CD4-positive, alpha-beta T cell treated with Interleukin-6 for 4 hours (primary cell): ENCODE results near the gene RYR1.
A peak's percentile ranks its signal among the peaks of the same experiment; 100 is the strongest.

ENCODE experiments used
- DNase-seq: peaks from one replicate; pipeline ENCODE4 v3.0.0-alpha.2; 2020; ENCODE audit warnings: mixed read lengths

The RYR1 gene

DNA sequence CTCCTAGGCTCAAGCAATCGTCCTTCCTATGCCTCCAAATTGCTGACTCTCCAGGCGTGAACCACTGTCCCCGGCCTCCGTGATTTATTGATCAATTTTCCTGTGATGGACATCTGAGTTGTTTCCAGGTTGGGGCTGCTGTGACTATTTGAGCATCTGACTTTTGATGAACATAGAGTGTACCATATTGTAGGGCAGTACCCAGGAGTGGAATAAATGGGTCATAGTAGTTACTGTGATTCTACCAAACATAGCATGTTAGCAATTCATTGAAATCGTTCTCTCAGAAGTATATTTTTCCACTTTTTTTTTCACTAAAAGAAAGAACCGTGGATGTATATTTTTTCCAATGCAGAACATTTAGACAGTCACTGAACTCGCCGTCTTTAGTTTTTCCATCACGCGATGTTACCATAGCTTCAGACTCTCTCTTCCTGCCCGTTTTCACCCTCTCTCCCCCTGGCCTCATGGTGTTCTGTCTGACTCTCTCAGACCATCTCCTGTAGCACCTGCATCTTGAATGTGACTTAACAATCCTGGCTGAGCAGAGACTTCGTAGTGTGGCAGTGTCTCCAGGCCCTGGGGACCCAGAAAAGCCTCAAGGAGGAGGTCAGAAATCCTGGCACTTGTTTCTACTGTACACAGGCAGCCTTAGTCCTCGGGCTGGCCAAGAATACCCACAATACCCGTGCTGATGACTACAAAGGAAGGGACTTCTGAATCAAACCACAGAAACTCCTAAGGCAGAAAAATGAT is 4.3 kb upstream of the RYR1 start:
- DNase-seq = no peak

DNA sequence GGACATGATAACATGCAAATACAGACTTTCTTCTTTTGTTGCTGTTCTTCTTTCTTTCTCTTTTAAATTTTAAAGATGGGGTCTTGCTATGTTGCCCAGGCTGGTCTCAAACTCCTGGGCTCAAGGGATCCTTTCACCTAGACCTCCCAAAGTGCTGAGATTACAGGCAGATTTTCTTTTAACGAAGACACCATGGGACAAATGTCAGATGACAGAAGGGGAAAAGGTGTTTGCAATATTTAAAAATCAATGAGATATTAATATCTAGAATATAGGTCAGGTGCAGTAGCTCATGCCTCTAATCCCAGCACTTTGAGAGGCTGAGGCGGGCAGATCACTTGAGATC is 3.7 kb upstream of the RYR1 start:
- DNase-seq = no peak

DNA sequence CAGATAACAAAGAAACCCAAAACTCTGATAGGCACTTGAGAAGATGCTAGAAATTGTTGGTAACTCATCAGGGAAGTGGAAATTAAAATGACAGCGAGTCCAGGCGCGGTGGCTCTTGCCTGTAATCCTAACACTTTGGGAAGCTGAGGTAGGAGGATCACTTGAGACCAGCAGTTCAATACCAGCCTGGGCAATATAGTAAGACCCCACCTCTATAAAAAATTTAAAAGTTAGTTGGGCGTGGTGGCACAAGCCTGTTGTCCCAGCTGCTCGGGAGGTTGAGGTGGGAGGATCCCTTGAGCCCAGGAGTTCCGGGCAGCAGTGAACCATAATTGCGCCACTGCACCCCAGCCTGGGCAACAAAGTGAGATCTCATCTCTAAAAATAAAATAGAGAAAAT is 2.6 kb upstream of the RYR1 start:
- DNase-seq = no peak

DNA sequence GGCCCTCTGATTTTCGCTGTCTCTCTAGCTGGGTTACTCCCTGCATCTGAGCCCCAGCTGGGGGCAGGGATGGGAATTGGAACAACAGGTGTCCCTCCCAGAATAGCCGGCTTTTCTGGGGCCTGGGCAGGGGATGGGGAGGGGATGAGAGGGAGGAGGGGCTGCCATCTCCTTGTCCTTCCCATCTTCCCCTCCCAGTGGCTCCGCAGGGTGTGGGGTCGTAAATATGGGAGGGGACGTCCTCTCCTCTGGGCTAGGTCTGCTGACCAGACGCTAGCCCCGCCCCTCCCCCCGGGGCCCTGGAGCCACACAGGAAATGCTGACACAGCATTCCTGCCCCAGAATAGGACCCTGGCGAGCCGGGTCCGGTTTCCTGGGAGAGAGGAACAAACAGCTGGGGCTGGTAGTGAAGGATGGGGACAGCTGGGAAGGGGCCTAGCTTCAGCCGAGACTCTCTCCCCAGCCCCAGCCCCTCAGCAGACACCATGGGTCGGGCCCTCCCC is 1.1 kb downstream of the RYR1 start:
- DNase-seq = no peak

DNA sequence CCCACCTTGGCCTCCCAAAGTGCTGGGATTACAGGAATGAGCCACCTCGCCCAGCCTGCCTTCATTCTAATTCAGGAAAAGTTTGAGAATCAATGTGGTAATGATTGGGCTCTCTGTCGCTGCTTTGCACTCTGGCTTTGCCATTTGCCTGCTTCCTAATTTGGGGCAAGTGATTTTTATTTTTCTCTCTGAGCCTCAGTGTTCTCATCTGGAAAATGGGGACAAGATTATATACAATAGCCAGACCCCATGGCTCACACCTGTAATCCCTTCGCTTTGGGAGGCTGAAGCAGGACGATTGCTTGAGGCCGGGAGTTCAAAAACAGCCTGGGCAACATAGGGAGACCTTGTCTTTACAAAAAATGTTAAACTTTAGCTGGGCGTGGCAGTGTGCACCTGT is 3.8 kb downstream of the RYR1 start:
- no peak for DNase-seq

DNA sequence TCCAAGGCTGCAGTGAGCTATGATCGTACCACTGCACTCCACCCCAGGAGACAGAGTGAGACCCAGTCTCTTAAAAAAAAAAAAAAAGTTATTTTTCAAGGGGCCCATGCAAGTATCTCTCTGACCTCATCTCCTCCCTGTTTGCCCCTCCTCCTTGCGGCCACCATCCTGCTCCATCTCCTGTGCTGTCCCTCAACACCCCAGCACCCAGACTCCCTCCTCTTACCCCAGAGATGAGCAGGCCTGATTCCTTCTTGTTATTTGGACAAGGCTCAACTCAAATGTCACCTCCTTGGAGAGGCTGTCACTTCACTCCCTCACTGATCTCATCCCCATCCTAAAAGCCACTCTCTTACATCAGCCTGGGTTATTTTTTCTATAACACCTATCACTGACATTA is 4.4 kb downstream of the RYR1 start:
- DNase-seq = no peak

DNA sequence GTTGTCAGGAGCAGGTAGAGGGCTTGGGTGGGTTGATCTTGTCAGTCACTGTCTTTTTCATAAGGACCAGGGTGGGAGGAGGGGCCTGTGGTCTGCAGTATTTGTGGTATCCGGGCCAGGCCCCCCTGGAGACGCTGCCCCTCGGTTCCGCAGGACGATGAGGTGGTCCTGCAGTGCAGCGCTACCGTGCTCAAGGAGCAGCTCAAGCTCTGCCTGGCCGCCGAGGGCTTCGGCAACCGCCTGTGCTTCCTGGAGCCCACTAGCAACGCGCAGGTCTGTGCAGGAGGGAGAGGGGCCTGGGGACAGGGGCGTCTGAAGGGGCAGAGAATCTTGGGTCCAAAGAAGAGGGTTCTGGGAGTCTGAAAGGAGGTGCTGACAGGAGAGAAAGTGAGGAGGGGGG is 7.1 kb downstream of the RYR1 start:
- no peak for DNase-seq

DNA sequence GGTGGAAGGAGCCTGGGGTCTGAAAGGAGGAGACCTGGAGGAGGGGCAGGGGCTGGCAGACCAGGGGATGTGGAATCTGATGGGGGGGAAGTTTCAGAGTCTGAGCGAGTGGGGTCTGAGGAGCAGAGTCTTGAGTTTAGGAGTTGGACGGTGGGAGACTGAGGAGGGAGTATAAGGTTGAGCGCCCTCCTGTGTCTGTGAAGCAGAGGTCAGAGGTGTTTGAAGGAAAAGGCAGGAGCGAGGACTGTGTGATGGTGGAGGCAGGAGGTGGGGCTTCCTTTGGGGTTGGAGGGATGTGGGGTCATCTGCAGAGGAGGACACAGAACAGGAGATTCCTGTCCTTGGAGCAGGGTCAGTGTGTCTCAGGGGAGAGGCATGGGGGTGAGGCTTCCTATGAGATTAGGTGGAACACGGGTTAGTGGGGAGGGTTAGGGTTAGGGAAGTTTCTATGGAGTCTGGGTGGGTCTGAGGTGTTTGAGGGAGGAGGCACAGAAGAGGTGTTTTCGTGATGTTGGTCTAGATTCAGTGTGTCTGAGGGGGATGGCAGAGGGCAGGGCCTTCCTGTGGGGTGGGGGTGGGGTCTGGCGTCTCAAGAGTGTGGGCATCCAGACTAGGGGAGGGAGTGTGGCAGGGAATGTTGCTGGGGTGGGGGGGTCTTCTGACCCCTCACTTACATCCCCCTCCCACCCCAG is 8.3 kb downstream of the RYR1 start:
- DNase-seq = peak; percentile 10

DNA sequence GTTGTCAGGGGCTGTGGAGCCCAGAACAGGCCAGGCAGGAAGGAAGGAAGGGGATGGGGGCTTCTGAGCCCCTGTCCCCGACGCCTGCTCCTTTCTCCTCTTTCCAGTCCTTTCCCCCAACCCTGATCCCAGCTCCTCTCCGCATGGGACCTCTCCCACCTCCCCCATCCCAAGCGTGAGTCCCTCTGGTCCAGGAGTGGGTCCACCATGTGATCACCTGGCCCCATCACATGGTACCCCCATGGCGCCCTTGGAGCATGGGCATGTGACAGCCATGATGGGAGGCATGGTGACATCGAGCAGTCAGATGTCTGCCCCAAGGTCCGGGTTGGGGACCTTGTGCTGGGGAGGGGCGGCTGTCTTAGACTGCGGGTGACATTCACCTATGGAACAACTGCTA is 9.2 kb downstream of the RYR1 start:
- no peak for DNase-seq

DNA sequence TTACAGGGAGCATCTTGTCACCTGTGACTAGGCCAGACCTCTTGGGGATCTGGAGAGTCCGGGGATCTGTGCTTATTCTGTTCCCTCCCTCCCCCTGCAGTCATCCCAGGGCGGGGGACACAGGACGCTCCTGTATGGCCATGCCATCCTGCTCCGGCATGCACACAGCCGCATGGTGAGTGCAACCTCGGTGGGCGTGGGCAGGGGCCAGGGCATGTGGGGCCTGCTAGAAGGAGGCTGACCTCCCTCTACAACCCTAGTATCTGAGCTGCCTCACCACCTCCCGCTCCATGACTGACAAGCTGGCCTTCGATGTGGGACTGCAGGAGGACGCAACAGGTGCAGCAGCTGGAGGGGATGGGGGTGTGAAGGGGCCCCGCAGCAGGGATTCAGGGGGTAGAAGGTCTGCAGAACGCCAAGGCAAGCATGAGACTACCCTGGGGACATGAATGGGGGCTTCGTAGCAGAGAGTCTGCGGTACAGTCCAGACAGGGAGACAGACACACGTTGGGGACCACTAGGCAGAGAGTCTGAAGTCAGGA is 10.0 kb downstream of the RYR1 start:
- DNase-seq = no peak

DNA sequence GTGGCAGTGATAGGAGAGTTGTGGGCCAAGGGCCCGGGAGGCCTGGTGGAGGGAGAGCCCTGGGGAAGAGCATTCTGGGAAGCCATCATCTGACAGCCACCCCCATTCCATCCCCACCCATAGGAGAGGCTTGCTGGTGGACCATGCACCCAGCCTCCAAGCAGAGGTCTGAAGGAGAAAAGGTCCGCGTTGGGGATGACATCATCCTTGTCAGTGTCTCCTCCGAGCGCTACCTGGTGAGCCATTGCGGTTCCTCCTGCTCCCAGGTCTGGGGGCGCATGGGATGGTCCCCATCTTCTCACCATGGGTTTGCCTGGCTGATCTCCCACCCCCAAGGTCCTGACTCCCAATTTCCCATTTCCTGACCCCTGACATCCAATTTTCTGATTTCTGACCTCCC is 10.5 kb downstream of the RYR1 start:
- no peak for DNase-seq

DNA sequence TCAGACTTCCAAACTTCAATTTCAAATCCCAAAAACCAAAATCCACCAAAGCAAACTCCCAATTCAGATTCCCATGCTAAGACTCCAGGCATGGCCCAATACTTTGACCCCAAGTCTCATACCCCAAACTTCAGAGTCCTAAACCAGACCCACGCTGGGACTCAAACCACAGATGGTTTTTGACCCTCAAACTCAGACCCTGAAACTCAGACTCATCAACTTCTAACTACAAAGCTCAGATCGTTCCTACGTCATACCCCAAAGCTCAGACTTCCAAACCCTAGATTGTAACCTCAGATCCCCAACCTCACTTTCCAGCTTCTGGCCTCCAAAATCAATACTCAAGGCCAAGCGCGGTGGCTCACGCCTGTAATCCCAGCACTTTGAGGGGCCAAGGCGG is 11.9 kb downstream of the RYR1 start:
- DNase-seq = no peak

DNA sequence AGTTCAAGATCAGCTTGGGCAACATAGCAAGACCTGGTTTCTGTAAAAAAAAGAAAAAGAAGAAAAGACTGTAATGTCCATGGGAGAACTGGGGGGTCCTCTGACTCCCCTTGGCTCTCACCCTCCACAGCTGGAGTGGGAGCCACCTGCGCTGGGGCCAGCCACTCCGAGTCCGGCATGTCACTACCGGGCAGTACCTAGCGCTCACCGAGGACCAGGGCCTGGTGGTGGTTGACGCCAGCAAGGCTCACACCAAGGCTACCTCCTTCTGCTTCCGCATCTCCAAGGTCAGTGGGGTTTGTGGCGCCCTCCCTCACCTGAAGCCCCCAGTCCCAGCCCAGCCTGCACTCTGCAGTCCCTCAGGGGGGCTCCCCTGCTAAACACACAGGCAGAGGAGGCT is 14.7 kb downstream of the RYR1 start:
- no peak for DNase-seq

DNA sequence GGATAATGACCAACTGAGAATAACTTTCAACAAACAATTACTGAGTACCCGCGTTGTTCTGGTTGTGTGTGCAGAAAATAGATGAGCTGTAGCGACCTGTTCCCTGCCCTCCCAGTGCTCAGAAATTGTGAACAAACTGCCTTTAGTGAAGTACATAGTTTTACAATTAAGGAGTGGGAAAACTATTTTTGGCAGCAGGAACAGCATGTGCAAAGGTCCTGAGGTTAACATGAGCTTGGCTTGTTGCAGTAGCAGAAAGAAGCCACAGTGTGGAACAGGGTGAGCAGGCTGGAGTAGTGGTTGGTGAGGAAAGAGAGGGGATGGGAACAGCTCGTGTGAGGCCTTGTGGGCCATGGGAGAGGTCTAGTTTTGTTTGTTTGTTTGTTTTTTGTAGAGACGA is 16.0 kb downstream of the RYR1 start:
- no peak for DNase-seq

DNA sequence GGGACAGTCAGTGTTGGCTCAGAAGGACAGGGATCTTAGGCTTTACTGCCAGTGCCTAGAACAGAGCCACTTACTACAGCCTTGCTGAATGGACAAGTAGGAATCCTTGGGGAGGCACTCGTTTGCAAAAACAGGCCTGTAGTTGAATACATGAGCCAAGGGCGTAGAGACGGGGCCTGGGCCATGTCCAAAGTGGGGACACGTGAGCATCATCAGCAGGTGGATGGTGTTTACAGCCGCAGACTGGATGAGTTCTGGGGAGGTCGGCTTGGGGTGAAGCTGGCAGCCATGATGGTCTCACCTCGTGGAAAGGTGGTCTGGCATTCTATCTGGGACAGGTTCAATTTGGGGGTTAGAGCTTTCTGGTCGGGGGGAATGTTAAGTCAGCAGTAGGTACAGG is 17.5 kb downstream of the RYR1 start:
- DNase-seq = no peak

DNA sequence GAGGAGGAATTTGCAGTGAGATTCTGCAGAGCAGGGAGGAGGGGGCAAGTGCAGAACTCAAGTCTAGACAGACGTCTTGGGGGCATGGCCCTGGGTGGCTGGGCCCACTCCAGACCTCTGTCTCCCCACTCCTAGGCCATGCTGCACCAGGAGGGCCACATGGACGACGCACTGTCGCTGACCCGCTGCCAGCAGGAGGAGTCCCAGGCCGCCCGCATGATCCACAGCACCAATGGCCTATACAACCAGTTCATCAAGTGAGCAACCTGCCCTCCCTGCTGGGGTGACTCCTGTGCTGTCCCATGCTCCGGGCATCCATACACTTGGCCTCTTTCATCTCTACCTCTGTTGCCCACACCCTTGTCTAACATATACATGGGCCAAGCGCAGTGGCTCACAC is 18.1 kb downstream of the RYR1 start:
- no peak for DNase-seq

DNA sequence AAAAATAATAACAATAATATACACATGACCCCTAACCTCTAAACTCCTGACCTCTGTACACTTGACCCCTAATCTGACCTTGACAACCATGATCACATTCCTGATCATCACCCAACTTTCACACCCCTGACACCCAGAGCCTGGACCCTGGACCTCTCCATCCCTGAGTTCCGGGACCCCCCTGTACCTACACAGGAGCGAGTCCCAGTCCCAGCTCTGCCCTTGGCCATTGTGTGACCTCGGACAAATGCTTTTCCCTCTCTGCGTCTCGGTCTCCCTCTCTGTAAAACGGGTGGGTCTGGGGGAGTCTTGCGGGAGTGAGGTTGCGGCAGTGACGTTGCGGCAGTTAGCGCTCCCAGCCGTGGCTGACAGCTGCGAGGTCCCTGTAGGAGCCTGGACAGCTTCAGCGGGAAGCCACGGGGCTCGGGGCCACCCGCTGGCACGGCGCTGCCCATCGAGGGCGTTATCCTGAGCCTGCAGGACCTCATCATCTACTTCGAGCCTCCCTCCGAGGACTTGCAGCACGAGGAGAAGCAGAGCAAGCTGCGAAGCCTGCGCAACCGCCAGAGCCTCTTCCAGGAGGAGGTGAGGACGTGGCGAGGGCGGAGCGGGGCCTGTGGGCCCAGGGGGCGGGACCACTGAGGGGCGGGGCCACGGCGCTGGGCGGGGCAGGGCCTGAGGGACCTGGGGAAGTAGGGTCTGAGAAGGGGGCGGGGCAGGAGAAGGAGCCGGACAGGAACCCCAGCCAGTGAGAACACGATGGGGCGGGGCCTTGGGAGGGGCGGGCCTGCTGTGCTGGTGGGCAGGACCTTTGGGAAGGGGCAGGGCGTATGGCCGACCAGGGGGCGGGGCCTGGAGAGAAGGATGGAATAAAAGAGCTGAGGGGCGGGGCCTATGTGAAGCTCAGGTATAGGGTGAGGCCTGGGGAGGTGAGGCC is 19.2 kb downstream of the RYR1 start:
- no peak for DNase-seq

DNA sequence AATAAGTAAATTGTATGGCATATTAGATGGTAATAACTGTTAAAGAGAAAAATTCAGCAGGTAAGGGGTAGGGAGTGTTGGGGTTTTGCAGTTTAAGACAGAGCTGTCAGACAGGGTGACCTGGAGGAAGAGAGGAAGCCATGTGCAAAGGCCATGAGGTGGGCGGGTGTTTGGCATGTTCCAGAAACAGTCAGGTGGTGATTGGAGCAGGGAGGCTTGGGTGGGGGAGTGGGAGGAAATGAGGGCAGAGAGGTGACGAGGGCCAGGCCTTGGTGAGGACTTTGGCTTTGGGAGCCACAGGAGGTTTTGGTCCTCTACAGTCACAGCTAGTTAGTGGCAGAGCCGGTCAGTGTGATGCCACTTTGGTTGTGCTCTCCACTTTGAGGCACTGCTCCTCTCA is 20.1 kb downstream of the RYR1 start:
- no peak for DNase-seq

DNA sequence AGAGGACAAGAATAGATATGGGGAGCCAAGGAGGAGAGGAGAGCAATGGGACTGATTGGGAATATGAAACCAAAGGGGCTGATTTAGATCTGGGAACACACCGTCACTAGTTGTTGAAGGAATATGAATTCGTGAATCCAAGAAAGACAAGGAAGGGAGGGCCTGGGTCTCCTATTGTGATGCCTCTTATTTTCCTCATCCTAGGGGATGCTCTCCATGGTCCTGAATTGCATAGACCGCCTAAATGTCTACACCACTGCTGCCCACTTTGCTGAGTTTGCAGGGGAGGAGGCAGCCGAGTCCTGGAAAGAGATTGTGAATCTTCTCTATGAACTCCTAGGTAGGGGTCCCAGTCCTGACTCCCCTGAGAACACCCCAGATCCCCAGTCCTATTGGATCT is 21.5 kb downstream of the RYR1 start:
- DNase-seq = no peak

DNA sequence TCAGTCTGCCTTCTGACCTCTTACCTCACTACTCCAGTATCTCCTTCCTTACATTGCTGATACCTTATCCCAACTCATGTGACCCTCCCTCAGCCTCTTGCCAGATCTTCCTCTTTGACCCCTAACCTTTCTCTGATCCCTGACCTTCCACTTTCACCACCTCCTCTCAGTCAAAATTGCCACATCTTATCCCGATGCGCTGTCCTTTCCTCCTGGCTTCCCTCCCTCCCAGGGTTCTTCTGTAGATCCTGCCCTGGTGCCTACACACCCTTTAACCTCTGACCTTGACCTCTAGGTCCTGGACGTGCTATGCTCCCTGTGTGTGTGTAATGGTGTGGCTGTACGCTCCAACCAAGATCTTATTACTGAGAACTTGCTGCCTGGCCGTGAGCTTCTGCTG is 23.7 kb downstream of the RYR1 start:
- DNase-seq = no peak

DNA sequence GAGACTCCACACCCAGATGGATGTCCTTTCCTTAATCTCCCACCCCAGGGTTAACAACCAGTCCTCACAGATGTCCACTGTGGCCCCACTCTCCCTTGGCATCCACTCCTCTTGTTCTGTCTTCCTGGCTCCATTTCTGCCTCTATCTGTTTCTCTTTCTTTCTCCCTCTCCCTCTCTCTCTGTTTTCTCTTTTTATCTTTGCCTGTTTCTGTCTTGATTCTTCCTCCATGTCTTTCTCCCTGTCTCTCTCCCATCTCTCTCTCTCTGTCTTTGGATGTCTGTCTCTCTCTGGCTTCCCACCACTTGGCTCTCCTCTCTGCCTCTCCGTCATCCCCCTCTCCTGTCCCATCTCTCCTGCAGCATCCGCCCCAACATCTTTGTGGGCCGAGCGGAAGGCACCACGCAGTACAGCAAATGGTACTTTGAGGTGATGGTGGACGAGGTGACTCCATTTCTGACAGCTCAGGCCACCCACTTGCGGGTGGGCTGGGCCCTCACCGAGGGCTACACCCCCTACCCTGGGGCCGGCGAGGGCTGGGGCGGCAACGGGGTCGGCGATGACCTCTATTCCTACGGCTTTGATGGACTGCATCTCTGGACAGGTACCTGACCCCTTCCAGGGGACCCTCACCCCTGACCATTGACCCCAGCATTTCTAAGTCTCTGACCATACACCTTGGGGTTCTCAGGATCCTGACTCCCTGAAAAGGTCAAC is 24.4 kb downstream of the RYR1 start:
- DNase-seq = no peak

DNA sequence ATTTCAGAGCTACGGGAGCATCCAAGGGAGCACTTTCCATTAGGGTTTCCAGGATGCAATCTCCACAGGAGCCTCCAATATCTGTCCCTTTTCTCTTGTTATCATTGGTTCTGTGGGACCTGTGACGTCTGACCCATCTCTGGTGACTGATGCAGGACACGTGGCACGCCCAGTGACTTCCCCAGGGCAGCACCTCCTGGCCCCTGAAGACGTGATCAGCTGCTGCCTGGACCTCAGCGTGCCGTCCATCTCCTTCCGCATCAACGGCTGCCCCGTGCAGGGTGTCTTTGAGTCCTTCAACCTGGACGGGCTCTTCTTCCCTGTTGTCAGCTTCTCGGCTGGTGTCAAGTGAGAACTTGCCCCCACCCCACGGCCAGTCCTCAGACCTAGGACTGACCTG is 25.5 kb downstream of the RYR1 start:
- no peak for DNase-seq

DNA sequence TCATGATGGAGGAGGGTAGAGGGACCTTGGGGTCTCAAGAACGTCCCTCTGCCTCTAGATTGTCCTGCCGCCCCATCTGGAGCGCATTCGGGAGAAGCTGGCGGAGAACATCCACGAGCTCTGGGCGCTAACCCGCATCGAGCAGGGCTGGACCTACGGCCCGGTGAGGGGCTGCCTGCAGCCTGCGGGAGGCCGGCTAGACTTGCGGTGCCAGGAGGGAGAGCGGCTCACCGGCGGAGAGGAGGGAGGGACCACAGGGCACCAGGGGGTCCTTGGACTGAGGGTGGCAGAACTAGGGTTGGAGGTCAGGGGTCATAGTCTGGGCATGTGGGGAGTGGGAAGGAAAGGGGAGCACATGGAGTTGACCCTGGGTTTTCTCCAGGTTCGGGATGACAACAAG is 29.9 kb downstream of the RYR1 start:
- no peak for DNase-seq
